CD4-positive, alpha-beta T cell treated with Interleukin-2 at 100 ng/mL for 4 hours (primary cell): ENCODE data around the gene EEF1AKMT2.
A peak's percentile ranks its signal among the peaks of the same experiment; 100 is the strongest.

ENCODE experiments used
- DNase-seq: peaks from one replicate; pipeline ENCODE4 v3.0.0-alpha.2; 2020; ENCODE audit warnings: low spot score

EEF1AKMT2 gene

DNA sequence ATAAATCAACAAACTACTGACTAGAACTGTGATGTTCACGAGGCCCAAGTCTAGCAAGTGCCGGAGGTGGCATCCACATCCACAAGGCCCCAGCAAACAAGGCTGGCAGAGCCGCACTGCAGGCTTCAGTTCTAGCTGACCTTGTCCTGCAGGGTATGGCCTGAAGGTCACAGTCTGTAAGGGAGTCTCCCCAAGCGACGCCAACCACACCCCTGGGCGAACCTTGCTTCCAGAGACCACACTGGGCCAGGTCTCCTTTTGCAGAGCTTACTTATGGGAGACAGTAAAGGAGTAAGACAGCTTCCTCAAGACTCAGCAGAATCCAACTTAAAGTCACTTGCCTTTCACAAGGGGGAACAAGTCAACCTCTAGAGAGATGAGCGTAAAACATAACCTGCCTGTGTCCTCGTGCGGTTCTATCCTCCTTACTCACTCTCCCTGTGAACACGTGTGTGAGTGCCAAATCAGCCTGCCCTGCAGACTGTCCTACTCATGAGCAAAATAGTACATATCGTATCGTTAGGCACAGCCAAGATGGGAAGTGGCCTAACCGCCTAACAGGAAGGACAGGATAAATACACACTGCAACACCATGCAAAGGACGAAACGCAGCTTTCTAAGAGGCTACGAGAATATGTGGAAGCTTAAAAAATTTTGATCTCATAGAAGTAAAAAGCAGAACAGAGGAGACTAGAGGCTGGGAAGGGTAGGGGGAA, 70.2 kb downstream of the EEF1AKMT2 start:
- DNase-seq, result peak; percentile 41

DNA sequence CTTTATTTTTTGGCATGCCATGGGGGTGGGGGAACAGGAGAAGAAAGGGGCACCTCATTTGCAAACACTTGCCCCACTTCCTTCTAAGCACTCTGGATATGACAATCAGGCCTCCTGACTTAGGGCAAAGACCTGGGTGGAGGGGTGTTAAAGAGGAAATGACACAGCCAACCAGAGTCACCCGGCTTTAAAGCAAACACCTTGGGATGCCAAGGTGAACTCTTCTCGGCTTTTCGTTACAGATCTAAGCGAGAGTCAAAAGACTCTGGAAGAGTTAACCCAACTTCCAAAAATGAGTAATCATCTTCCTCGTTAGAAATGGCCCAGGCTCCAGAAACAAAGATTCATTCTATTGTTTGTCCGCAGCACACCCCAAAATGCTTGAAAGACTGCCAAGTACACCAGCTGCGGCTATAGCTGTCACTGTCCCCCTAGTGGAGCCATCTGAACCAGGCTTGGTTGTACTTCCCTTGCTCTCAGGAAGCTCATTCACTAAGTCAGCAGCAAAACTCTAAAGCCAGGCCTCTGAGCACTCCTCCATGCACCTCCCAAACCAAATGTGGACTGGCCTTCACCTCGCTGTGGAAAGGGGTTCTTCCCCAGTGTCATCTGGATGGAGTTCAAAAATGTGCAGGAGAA, 72.4 kb downstream of the EEF1AKMT2 start:
- peak; percentile 85 for DNase-seq

DNA sequence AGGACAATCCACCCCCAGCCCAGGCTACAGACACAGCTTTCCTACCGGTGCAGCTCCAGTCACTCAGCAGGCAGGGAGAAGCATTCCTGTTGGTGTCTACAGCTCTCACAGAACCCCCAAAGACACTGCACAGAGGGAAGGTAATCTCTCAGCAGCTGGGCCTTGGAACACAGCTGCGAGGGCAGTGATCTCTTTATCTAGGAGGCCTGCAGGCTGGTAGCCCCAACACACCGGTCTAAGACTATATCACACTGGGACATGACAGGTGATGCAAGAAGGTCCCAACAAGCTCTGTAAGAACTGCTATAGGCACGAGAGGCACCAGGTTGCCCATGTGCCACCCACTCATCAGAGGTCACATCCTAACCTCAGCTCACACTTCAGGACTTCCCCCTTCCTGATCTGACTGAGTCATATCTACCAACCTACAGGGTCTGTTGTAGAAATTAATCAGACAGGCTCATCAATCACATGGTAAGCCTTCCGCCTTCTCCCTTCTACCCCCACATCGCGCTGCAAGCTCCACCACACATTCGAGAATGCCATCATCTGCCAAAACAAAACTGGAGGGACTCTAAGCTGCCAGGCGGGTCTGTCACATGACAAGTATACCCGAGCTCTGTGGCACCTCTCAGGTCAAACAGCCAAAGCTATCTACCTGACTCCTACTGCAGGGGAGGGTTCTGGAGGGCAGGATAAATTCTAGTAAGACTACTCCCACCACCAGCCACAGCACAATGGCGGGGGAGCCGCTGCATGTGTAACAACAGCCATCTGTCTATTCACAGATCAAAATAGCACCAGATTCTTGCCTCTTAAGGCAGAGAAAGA, 73.6 kb downstream of the EEF1AKMT2 start:
- DNase-seq, result peak; percentile 93

DNA sequence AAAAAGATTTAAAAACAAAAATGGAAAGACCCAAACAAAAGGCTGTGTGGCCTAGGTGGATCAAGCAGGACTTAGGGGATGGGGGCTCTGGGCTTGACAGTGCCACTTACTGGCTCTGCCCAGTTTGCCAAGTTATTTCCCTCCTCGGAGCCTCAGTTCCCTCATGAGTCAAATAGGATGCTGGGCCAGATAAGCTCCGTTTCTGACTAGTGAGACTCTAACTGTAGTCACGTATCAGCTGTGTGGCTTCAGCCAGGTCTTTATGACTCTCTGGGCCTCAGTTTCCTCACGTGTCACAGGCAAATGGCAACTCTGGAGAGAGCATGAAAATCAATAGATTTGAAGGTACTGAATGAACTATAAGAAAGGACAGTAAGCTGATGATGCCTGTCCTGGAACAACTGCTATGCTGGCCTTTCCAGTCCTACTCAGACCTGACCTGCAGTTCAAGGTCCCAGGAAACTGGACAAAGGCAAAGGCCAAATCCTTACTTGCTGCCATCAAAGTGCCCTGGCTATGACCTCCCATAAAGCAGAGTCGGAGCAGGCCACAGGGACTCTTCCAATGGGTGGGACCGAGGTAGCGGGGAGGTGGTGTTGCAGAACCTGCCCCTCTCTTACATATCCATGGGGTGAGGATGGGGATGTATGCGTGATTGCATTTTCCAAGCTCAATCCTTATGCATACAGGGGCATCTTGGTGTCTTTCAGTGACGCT, 74.5 kb downstream of the EEF1AKMT2 start:
- no peak for DNase-seq

DNA sequence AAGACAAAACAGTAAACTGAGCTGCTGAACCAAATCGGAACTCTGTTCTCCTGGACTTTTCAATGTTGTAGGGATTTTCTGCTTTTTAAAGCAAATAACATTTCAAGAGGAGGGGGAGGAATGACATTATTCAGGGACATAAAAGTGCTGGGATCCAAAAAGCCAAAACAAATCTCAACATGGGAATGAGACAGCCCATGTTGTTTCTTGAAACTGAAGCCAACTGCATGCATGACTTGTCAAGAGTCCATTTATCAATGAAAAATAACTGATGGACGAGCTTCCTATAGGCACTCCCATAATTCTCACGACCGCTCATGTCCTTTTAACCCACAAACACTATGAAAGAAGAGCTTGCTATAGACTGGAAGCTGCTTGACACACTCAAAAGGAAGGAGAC, 75.3 kb downstream of the EEF1AKMT2 start:
- DNase-seq, result no peak

DNA sequence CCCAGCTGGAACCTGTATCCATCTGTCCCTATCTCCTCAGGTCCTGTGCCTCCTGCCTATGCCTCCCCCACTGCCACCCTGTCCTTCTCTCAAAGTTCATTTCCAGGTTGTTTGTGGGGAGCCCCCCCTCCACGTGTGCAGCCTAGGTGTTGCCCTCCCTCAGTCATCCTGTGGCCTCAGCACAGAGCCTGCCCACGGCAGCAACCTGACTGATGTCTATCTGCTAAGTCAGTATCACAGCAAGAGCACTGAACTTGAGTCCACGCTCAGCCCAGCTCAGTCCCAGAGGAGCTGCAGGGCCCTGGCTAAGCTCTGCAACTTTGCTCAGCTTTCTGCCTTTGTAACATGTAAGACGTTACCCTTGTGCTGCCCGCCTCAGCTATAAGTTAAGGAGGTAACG, 76.2 kb downstream of the EEF1AKMT2 start:
- no peak for DNase-seq

DNA sequence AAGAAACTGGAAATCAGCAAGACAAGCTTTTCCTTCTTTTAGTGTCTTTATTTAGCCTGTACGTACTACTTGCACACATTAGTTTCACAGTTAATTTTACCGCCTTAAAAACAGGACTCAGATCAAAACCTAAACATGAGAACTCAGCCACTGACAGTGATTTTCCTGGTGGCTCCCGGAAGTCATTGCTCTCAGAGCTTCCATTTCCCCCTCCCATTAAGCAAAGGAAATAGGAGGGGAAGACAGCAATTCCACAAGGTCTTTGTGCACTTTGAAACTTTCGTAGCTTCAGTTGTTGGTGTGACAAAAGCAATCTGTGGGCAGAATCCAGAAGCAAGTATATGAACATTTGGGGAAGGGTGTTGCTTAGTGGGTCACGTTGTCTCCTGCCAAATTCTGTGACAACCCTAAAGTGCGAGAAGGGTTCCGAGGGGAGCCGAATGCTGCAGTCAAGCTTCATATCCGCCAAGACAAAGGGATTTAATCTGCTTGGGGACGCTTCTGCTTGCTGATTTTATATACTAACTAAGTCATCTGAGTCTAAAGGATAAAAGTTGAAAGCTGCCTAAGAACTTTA, 77.9 kb downstream of the EEF1AKMT2 start:
- DNase-seq, result no peak

DNA sequence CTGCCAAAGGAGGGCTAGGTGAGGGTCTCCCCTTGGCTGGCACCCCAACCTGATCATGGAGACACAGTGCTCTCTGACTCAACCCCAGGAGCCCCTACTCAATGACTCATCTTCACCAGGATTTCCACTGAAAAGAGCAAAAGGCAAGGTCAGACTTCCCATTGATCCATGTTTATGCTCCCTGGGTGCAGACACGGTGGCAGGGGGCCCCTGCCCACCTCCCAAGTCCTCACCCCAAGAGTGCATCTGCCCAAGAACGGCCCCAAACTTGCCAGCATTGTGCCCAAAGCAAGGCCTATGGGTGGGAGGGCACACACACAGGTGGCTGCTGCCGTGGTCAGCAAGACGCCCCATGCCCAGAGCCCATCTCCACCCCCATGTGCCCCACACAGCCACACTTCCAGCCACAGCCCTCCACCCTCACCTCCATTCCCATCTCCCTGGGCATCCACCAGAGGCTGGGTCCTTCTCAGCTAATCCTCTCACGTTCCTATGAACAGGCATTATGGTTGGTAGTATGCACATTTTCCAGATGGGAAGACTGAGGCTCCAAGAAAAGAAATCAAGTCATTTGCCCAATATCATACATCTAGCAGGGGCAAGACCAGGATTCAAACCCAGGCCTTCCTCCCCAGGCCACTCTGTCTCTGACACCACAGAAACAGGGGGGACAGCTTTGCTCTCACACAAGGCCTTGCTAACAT, 78.8 kb downstream of the EEF1AKMT2 start:
- DNase-seq, result no peak

DNA sequence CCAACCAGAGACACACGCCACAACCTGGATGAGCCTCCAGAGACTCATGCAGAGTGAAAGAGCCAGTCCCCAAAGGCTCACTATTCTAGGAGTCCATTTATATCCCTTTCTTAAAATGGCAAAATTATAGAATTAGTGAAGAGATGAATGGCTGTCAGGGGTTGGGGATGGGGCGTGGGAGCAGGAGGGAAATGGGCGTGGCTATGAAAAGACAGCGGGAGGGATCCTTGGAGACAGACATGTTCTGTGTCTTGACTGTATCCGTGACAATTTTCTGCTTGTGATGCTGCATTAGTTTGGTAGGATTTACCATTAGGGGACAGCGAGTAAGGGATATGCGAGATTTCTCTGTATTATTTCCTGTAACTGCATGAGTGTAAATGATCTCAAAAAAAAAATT, 80.5 kb downstream of the EEF1AKMT2 start:
- no peak for DNase-seq

DNA sequence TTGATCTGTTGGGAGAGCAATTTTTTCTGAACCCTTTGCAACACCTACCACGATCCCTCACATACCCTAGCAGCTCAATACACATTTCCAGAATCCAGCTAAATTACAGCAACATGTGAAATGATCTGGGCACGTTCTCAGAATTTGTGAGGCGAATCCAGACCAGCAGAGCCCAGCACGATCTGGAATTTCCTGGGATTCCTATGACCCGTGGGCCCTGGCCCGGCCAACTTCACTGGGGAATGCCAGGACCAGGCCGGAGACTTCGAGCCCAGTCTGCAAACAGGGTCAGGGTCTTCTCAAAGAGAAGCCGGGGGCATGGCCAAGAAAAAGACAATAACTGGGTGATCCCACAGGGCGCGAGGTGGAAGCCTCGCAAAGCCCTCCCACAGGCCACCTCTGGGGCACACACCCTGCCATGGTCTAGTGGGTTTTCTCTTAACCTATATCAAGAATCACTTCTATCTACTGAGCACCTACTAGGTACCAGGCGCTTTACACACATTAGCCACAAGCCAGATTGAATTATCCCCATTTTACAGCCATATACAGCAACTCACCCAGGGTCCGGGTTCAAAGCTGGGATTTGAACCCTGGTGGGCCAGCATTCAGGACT, 81.3 kb downstream of the EEF1AKMT2 start:
- no peak for DNase-seq

DNA sequence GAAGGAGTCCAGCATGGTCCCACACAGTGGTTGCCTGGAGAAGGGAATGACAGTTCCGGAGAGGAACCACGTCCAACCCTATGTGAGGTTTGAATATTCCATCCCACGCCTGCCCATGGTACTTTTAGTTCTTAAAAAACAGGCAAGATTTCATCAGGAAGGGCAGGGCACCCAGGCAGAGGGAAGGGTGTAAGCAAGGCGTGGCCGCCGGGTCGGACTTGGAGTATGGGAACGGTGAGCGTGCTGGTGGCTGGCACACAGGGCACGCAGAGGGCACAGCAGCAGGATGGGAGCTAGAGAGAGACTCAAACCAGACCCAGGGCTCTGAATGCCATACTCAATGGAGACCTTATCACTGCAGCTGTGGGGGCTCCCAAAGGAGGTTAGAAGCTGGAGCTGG, 81.8 kb downstream of the EEF1AKMT2 start:
- no peak for DNase-seq

DNA sequence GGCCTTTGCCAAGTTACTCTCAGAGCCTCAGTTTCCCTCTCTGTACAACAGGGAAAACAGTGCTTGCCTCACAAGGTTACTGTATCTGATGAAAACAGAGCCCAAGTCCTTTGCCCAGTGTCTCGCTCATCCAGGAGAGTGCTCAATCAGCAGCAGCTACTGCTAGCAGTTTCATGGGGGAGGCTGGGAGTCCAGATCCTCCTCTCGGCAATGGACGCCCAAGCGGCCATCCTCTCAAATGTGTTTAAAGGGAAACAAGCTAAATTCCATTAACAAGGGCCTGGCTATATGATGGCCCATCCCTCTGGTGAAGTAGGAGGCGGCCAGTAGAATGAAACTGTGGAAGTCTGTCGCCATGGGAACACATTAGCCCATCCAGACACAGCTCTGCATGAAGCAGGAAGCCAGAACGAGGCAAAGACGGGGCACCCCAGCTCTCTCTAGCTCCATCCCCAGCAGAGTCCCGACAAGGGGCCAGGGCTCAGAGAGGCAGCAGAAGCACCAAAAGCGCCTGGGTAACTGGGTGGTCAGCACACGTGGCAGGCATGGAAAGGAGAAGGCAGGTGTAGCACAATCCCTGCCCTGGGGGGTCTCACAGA, 82.7 kb downstream of the EEF1AKMT2 start:
- DNase-seq, result no peak

DNA sequence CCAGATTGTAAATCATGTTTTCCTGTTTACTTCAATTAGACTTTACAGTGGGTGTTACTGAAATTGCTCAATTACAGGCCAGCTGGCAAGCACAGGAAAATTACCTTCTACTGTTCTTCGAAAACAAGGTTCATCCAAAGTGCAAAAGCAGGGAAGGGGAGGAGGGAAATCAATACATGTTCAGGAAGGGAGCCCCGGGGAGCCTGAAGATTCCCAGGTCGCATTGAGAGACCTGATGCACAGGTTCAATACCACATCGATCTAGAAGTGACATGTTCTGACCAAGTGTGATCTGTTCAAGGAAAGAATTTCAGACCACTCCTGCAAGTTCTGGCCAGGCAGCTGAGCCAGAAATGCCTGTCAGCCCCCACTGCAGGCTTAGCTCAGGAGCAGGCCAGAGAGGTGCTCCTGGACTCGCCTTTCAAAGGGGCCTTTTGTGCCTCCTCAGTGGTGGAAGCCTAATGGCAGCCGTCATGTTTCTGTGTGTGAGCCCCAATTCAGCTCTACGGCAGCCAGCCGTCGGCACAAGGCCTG, 83.4 kb downstream of the EEF1AKMT2 start:
- DNase-seq, result no peak
